HG03064 (cell line): ENCODE results near the gene RABAC1.

Source experiments
- ATAC-seq: cut with Tn5 transposase; IDR thresholded peaks from one replicate; pipeline ENCODE4 v1.9.1; 2021; ENCODE audit warnings: low read depth; ENCODE audit not compliant: unreplicated experiment

Gene RABAC1

GRCh38 chr19:41930322-41930722, 28.8 kb downstream of the RABAC1 start:
- no peak for ATAC-seq

DNA sequence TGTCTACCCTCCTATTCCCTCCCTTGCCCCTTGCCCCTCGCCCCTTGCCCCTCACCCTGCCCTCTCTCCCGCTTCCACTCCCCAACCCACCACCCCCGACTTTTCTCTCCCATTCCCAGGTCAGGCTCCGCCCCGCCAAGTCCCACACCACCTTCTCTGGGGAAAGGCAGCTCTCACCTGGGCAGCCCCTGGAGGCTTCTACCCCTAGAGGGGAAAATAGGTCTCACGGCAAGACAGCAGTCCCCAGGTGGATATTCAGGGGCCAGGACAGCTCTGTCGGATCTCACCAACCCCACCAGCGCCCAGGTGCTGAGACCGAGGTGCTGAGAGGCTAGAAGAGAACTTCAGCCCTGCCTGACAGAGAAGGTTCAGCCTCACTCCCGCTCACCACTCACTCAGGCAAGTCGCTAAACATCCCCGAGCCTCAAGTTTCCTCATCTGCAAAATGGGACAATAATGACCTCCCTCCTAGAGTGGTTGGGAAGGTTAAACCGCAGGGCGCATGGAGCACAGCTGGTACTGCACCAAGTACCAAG, 29.5 kb downstream of the RABAC1 start:
- ATAC-seq = no peak

- no peak for ATAC-seq
Observed at GRCh38 chr19:41928754-41929535, 30.2 kb downstream of the RABAC1 start.

DNA sequence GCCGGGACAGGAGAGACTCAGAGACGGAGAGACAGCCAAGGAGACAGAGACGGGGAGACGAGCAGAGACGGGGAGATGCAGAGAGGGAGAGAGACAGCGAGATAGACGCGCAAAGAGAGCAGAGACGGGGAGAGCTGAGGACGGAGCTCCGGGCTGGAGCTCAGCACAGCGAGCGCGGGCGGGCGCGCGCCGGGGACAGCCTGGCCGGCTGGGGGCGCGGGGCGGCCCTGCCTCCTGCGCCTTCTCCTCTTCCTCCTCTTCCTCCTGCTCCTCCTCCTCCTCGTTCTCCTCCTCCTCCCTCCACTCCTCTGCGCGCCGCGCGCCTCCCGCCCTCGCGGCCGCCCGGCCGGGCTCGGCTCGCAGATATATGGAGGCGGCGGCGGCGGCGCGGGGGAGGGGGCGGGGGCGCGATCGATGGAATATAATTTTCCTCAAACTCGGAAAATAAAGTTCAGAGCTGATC, 30.9 kb downstream of the RABAC1 start, which contains the start of gene ERFL:
Gene ERFL (minus strand): TSS at position 229 of the 463 bp plus-strand sequence. CDS start 15,530 bp downstream, outside the sequence.
- ATAC-seq = no peak

DNA sequence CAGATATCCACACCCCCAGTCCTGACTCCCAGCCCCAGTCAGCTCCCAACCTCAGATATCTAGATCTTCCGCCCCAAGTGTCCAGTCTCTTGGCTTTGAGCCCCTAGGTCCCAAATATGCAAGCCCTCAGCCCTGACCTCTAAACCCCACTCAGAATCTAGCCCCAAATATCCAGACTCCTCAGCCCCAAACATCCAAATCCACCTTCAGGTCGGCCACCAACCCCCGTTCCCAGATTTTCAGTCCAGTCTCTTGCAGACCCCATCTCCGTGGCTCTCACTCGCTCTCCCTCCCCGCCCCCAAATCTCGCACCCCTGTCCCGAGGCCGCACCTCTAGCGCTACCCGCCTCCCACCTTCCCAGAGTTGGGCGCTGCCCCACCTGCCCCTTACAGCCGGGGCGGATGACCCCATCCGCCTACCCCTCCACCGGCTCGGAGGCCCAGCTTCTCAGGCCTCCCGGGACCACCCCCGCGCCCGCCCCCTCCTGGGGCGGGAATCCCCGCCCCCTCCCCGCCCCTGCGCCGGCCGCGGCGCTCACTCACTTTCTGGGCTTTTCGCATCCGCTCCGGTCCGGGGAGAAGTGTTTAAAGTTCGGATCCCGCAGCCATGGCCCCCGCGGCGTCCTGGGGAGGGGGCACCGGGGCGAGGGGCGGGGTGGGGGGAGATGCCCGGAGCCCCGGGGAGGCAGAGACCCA, 31.5 kb downstream of the RABAC1 start:
- no peak for ATAC-seq

GRCh38 chr19:41926763-41927496, 32.2 kb downstream of the RABAC1 start:
- no peak for ATAC-seq

DNA sequence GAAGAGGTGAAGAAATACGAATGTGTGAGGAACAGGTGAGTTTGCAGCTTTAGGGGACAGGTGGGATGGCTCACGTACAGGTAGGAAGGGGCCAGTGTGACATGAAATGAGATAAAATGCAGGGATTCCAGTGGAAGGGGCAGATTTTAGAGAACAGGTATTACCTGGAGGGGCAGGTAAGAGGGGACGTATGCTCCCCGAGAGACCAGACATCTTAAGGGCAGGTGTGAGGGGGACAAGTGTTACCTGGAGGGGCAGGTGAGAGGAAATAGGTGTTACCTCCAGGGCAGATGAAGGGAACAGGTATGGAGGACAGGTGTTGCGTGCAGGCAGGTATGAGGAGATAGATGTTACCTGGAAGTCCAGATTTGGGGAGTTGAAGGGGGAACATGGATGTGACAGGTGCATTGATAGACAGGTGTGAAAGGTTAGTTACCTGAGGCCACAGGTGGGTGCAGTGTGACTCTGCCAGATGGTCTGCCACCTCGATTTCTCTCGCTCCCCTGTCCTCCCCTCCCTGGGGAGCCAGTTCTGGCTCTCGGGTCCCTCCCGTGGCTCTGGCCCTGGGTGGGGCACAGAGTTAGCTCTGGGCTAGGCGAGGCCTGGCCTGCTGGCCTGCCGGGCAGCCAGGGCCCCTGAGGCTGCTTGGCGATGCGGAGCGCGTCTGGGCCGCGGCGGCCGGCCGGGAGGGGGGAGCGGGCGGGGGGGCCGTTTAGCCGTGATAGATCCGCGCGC, 32.9 kb downstream of the RABAC1 start:
- no peak for ATAC-seq

- no peak for ATAC-seq
Observed at GRCh38 chr19:41925208-41926003, 33.7 kb downstream of the RABAC1 start.

- no peak for ATAC-seq
Observed at GRCh38 chr19:41924151-41925145, 34.7 kb downstream of the RABAC1 start.

- ATAC-seq = no peak
Observed at GRCh38 chr19:41923045-41923788, 35.9 kb downstream of the RABAC1 start.

GRCh38 chr19:41922585-41922984, 36.5 kb downstream of the RABAC1 start:
- ATAC-seq = no peak

- ATAC-seq = no peak
Observed at GRCh38 chr19:41921577-41922576, 37.2 kb downstream of the RABAC1 start.

DNA sequence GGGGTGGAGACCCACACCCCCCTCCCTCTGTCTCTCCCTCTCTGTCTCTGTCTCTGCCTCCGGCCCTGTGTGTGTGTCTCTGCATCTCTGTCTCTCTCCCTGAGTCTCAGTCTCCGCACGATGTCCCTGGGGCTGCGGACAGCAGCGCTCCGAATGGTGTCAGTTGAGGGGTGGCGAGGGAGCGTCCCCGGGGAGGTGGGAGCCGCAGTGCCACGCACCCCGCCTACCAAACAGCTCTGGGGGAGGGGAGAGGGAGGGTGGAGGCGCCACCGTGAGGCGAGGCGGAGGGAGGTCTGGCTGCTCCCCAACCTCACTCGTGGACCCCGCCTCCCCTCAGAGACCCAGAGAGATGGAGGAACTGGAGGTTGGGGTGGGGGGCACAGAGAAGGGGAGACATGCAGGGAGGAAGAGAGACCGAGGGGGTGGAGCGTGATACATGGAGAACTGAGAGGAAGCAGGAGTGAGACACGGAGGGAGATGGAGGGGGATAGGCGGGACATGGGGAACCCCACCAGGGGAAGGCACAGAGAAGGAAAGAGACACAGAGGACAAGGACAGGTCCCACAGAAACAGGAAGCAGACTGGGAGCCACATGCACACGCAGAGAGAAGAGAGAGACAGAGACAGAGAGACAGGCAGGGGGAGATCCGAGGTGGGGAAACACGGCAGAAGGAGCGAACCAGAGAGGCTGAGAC, 38.1 kb downstream of the RABAC1 start:
- no peak for ATAC-seq

GRCh38 chr19:41919948-41920712, 39.0 kb downstream of the RABAC1 start:
- ATAC-seq = no peak

- no peak for ATAC-seq
Observed at GRCh38 chr19:41918653-41919244, 40.4 kb downstream of the RABAC1 start.
